Dedifferentiated amniotic fluid mesenchymal stem cell (primary cell): ENCODE measurements around the gene ADIPOQ.
"Not testable (repeated sequence)": the region's sequence is repeated elsewhere in the genome, so short reads cannot be mapped to it uniquely, and the experiment has no call there.

Experiments used
- DNase-seq: peaks from one replicate; pipeline ENCODE4 v3.0.0-alpha.2; 2016; ENCODE audit errors: extremely low spot score

Gene ADIPOQ

GRCh38 chr3:186870421-186871201, 28.1 kb downstream of the ADIPOQ start:
- no peak for DNase-seq

GRCh38 chr3:186871403-186871924, 29.0 kb downstream of the ADIPOQ start:
- DNase-seq = no peak

- DNase-seq = not testable (repeated sequence)
Observed at GRCh38 chr3:186873796-186874195, 31.3 kb downstream of the ADIPOQ start.

GRCh38 chr3:186874216-186874615, 31.7 kb downstream of the ADIPOQ start:
- DNase-seq = not testable (repeated sequence)

GRCh38 chr3:186874841-186875240, 32.3 kb downstream of the ADIPOQ start:
- DNase-seq = not testable (repeated sequence)

GRCh38 chr3:186875708-186876107, 33.2 kb downstream of the ADIPOQ start:
- no peak for DNase-seq

GRCh38 chr3:186879781-186880180, 37.3 kb downstream of the ADIPOQ start:
- DNase-seq = no peak

- no peak for DNase-seq
Observed at GRCh38 chr3:186880406-186880805, 37.9 kb downstream of the ADIPOQ start.

- no peak for DNase-seq
Observed at GRCh38 chr3:186882150-186882524, 39.6 kb downstream of the ADIPOQ start.

- peak; percentile 52 for DNase-seq
Observed at GRCh38 chr3:186882881-186883685, 40.6 kb downstream of the ADIPOQ start.

- no peak for DNase-seq
Observed at GRCh38 chr3:186883686-186884058, 41.2 kb downstream of the ADIPOQ start.

GRCh38 chr3:186884868-186885267, 42.4 kb downstream of the ADIPOQ start:
- not testable (repeated sequence) for DNase-seq

- no peak for DNase-seq
Observed at GRCh38 chr3:186886202-186886981, 43.9 kb downstream of the ADIPOQ start.

- DNase-seq = not testable (repeated sequence)
Observed at GRCh38 chr3:186887507-186887938, 45.0 kb downstream of the ADIPOQ start.

- no peak for DNase-seq
Observed at GRCh38 chr3:186888569-186888968, 46.1 kb downstream of the ADIPOQ start.

- not testable (repeated sequence) for DNase-seq
Observed at GRCh38 chr3:186889698-186890097, 47.2 kb downstream of the ADIPOQ start.

- no peak for DNase-seq
Observed at GRCh38 chr3:186890911-186891310, 48.4 kb downstream of the ADIPOQ start.

GRCh38 chr3:186893071-186893470, 50.6 kb downstream of the ADIPOQ start:
- not testable (repeated sequence) for DNase-seq

GRCh38 chr3:186895406-186895805, 52.9 kb downstream of the ADIPOQ start:
- DNase-seq = no peak

- no peak for DNase-seq
Observed at GRCh38 chr3:186896006-186896405, 53.5 kb downstream of the ADIPOQ start.

- no peak for DNase-seq
Observed at GRCh38 chr3:186896875-186897274, 54.4 kb downstream of the ADIPOQ start.
